HUES64 (cell line): ENCODE results near the gene RERE.

Source experiments
- H3K27ac ChIP-seq: 2 replicates; pipeline ENCODE4 v1.7.0; 2013; ENCODE audit warnings: low read depth, low read length, inconsistent platforms
- H3K27me3 ChIP-seq: 2 replicates; pipeline ENCODE4 v1.6.1; 2013; ENCODE audit warnings: mild to moderate bottlenecking, low read length; ENCODE audit not compliant: insufficient read depth
- H3K36me3 ChIP-seq: 2 replicates; pipeline ENCODE4 v1.6.1; 2013; ENCODE audit warnings: mild to moderate bottlenecking, low read length; ENCODE audit not compliant: insufficient read depth
- H3K4me1 ChIP-seq: 2 replicates; pipeline ENCODE4 v1.6.1; 2013; ENCODE audit warnings: mild to moderate bottlenecking, low read length, moderate library complexity; ENCODE audit not compliant: insufficient read depth
- H3K4me3 ChIP-seq: 2 replicates; pipeline ENCODE4 v1.5.1; 2013; ENCODE audit warnings: mild to moderate bottlenecking, low read length, moderate library complexity
- H3K9ac ChIP-seq: 2 replicates; pipeline ENCODE4 v1.6.1; 2013; ENCODE audit warnings: mild to moderate bottlenecking, low read depth, low read length
- H3K9me3 ChIP-seq: 2 replicates; pipeline ENCODE4 v1.6.1; 2013; ENCODE audit warnings: low read depth, low read length; ENCODE audit not compliant: insufficient read depth
- WGBS: fragments of 150-250, 120-280 bp; methylation state at CpG from one replicate; pipeline ENCODE4 v1.1.7; 2013; ENCODE audit warnings: missing lambda C conversion rate; 5-methylcytosine and 5-hydroxymethylcytosine counted together

The RERE gene

GRCh38 chr1:8751984-8752383 lies 65.5 kb downstream of the RERE start:
- no peaks in the 10 kb centered on the region for H3K36me3 ChIP-seq
- H3K4me3 ChIP-seq = no peak overlapping the region
- no peak overlapping the region for H3K9ac ChIP-seq
- peaks cover 26% of the 10 kb centered on the region for H3K4me1 ChIP-seq
- no peaks in the 10 kb centered on the region for H3K27me3 ChIP-seq
- no peaks in the 10 kb centered on the region for H3K9me3 ChIP-seq
- no peak overlapping the region for H3K27ac ChIP-seq
- 92% methylated on average over 4 of the region's 4 CpGs for WGBS

GRCh38 chr1:8747879-8748825 lies 69.3 kb downstream of the RERE start:
- no peak overlapping the region for H3K9ac ChIP-seq
- 93% methylated on average over 10 of the region's 15 CpGs for WGBS
- no peaks in the 10 kb centered on the region for H3K4me1 ChIP-seq
- no peaks in the 10 kb centered on the region for H3K36me3 ChIP-seq
- no peak overlapping the region for H3K27ac ChIP-seq
- no peaks in the 10 kb centered on the region for H3K27me3 ChIP-seq
- no peak overlapping the region for H3K4me3 ChIP-seq
- H3K9me3 ChIP-seq = no peaks in the 10 kb centered on the region

DNA sequence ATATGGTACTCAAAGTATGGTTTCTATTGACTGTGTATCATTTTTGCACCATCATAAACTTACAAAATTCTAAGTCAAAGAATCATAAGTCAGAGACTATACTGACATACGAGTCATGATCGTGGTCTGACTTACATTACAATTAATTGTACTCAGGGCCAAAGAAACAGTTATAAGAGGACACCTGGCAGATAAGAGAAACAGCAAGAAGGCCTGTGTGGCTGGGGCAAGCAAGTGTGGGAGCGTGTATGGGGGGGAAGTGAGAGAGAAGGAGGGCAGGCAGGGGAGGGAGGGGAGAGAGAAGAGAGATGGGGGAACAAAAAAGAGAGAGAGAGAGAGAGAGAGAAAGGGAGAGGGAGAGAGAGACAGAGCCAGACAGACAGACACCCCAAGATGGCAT lies 70.9 kb downstream of the RERE start:
- WGBS = 88% methylated on average over 3 of the region's 3 CpGs
- Histone ChIP-seq H3K36me3 (no peaks in the 10 kb centered on the region), H3K27ac (no peak overlapping the region), H3K9me3 (no peaks in the 10 kb centered on the region), H3K9ac (no peak overlapping the region), H3K4me3 (no peak overlapping the region), H3K27me3 (no peaks in the 10 kb centered on the region), H3K4me1 (no peaks in the 10 kb centered on the region)

DNA sequence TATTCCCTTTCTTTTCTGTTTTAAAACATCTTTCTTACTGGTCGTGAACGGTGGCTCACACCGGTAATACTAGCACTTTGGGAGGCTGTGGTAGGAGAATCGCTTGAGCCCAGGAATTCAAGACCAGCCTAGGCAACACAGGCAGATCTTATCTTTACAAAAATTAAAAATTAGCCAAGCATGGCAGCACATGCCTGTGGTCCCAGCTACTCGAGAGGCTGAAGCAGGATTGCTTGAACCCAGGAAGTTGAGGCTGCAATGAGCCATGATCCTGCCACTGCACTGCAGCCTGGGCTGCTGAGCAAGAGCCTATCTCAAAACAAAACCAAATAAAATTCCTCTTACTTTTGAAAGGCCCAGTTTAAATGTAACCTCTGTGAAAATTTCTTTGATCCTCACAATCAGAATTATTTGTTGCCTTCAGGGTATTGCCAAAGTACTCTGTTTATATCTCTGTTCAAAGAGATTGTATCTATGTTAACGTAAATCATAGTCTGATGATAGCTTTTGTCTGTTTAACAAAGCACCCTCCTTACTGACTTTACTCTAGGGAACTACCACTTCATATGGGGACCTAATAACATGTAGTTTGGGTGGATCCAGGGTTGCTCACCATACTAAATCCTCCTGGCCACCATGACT lies 71.6 kb downstream of the RERE start:
- Histone ChIP-seq H3K27me3 (no peaks in the 10 kb centered on the region), H3K9ac (no peak overlapping the region), H3K36me3 (0 out of 2 replicates have a peak, but pooled peaks cover 3% of the 10 kb centered on the region), H3K27ac (no peak overlapping the region), H3K9me3 (no peaks in the 10 kb centered on the region), H3K4me1 (no peaks in the 10 kb centered on the region), H3K4me3 (no peak overlapping the region)
- 92% methylated on average over 5 of the region's 6 CpGs for WGBS

GRCh38 chr1:8745346-8745745 lies 72.1 kb downstream of the RERE start:
- WGBS = 97% methylated on average over 6 of the region's 6 CpGs
- no peak overlapping the region for H3K4me3 ChIP-seq
- no peak overlapping the region for H3K9ac ChIP-seq
- H3K27ac ChIP-seq = no peak overlapping the region
- H3K36me3 ChIP-seq = 0 out of 2 replicates have a peak, but pooled peaks cover 6% of the 10 kb centered on the region
- H3K4me1 ChIP-seq = no peaks in the 10 kb centered on the region
- no peaks in the 10 kb centered on the region for H3K9me3 ChIP-seq
- H3K27me3 ChIP-seq = no peaks in the 10 kb centered on the region

DNA sequence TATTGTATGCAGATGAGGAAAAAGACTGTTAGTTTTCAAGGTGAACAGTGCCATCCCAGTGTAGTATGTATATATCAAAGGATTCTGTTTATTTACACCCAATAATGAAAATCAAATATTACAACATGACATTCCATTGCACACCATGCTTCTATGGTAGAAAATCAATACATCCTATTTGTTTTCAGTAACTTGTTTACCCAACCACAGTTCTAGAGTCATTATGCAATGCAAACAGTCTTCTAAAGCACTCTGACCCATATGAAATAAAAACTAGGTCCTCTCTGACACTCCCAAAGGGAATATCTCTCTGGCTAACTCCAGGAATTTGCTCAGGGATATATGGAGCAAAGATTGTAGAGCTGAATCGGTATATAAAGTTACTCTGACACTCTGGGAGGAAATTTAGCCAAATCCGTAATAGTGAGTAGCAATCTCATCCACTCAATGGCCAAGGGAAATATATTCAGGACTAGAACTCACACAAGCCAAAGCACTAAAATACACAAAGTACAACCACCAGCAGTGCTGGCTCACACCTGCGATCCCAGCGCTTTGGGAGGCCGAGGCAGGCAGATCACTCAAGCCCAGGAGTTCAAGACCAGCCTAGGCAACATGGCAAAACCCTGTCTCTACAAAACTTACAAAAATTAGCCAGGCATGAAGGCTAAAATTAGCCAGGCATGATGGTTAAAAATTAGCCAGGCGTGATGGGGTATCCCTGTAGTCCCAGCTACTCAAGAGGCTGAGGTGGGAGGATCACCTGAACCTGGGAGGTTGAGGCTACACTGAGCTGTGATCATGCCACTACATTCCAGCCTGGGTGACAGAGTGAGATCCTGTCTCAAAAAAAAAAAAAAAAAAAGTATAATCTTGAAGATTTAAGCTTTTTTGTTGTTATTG lies 75.2 kb downstream of the RERE start:
- no peak overlapping the region for H3K9ac ChIP-seq
- H3K27ac ChIP-seq = no peak overlapping the region
- peaks cover 10% of the 10 kb centered on the region; the same call in 1 of the 2 replicates for H3K36me3 ChIP-seq
- 96% methylated on average over 6 of the region's 6 CpGs for WGBS
- no peaks in the 10 kb centered on the region for H3K27me3 ChIP-seq
- no peaks in the 10 kb centered on the region for H3K4me1 ChIP-seq
- no peak overlapping the region for H3K4me3 ChIP-seq
- peaks cover 5% of the 10 kb centered on the region; the same call in 1 of the 2 replicates for H3K9me3 ChIP-seq

DNA sequence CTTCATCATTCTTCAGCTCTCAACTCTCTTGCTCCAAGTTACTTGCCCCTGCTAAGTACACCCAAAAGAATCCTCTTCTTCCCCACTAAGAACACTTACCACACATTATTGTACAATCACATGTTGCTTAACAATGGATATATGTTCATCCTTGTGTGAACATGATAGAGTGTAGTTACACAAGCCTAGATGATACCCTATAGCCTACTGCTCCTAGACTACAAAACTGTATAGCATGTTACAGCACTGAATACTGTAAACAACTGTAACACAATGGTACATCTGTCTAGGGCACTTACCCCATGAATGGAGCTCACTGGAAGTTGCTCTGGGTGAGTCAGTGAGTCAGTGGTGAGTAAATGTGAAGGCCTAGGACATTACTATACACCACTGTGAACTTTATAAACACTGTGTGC lies 77.4 kb downstream of the RERE start:
- Histone ChIP-seq H3K36me3 (peaks cover 10% of the 10 kb centered on the region; the same call in 1 of the 2 replicates), H3K4me1 (no peaks in the 10 kb centered on the region), H3K9me3 (peaks cover 5% of the 10 kb centered on the region; the same call in 1 of the 2 replicates), H3K27me3 (no peaks in the 10 kb centered on the region), H3K4me3 (no peak overlapping the region), H3K9ac (no peak overlapping the region), H3K27ac (no peak overlapping the region)

DNA sequence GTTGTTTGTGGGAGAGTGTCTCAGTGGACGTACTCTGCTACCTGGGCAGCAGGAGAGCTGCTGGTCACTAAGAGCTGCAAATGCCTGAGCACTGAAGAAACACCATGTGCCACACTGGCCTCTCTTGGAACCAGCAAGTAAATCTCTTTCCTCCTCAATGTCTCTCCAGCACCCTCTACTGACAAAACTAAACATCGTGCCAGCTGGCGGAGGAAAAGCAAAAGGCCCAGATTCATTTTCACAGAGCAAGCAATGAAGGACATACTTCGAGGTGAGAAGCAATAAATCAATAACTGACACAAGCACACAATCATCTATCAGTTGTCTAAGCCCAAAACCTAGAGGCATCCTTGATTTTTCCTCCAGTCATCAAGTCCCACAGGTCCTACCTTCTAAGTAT lies 78.1 kb downstream of the RERE start:
- Histone ChIP-seq H3K9ac (no peak overlapping the region), H3K27me3 (no peaks in the 10 kb centered on the region), H3K9me3 (peaks cover 5% of the 10 kb centered on the region; the same call in 1 of the 2 replicates), H3K36me3 (peaks cover 10% of the 10 kb centered on the region; the same call in 1 of the 2 replicates), H3K4me3 (no peak overlapping the region), H3K4me1 (no peaks in the 10 kb centered on the region), H3K27ac (no peak overlapping the region)
- WGBS = 93% methylated on average over 4 of the region's 4 CpGs

GRCh38 chr1:8736927-8737326 lies 80.5 kb downstream of the RERE start:
- Histone ChIP-seq H3K27ac (no peak overlapping the region), H3K9ac (no peak overlapping the region), H3K36me3 (peaks cover 16% of the 10 kb centered on the region), H3K4me3 (no peak overlapping the region), H3K9me3 (peaks cover 14% of the 10 kb centered on the region), H3K4me1 (no peaks in the 10 kb centered on the region), H3K27me3 (no peaks in the 10 kb centered on the region)

GRCh38 chr1:8733484-8733883 lies 84.0 kb downstream of the RERE start:
- Histone ChIP-seq H3K4me1 (peaks cover 6% of the 10 kb centered on the region), H3K9me3 (peaks cover 10% of the 10 kb centered on the region), H3K9ac (no peak overlapping the region), H3K4me3 (no peak overlapping the region), H3K36me3 (peaks cover 5% of the 10 kb centered on the region; the same call in 1 of the 2 replicates), H3K27ac (no peak overlapping the region), H3K27me3 (no peaks in the 10 kb centered on the region)
- WGBS = 93% methylated on average over 2 of the region's 2 CpGs
